ENCODE results near the gene CST3.

CST3 gene

DNA sequence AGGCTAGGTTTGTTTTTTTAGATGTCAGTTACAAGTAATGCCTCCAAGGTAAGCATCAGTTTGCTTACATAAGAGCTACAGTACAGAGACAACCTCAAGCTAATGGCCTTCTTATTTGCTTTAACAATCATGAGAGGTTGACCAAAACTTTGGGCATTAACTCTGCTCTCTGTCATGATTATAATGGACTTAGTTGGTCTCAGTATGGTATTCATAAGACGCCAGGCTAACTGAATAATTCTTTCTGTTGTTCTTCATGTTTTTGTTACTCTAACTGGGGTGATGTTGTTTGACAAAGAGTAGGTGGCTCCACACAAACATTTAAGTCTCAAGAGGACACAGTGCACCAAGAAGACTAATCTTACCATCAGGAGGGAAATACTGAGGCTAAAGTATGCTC, 41.8 kb downstream of the CST3 start:
- no peak for FAIRE-seq

DNA sequence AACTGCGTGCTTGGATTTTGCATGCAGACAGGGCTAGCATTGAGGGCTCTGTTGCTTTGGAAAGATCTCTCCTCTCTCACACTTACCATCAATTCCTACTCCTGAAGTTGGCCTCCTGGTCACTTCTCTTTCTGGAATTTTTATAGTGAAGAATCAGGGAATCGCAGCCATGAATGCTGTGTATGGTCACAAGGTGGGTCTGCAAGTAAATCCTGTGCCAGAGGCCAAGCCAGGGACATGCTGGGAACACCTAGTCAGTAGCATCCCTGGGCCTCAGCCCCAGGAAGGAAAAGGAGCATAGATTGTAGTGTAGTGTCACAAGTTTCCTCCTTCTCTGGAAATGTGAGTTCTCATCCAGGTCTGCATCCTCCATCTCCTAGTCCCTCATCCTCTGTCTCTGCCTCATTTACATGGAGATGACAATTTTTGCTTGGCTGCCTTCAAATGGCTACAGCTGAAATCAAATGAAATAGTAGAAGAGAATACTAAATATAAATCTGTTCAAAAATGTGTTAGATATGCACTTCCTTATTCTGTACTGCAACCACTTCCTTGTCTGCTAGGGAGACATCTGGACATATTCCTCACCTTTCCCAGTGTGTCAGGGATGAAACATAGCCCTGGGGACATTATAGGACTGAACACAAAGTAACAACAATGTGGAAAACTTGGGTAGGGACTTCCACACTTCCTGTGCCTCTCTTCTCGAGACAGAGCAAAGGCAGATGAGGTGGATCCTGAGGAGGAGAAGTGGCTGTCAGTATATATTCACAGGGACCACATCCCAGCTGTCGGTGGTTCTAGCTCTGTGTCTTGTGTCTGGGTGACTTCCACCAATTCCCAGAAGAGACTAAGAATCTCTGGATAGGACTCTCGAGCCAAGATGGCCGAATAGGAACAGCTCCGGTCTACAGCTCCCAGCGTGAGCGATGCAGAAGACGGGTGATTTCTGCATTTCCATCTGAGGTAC, 49.0 kb downstream of the CST3 start:
- FAIRE-seq = no peak

- no peak for FAIRE-seq
Measured at GRCh38 chr20:23587631-23588030, 50.1 kb downstream of the CST3 start.

DNA sequence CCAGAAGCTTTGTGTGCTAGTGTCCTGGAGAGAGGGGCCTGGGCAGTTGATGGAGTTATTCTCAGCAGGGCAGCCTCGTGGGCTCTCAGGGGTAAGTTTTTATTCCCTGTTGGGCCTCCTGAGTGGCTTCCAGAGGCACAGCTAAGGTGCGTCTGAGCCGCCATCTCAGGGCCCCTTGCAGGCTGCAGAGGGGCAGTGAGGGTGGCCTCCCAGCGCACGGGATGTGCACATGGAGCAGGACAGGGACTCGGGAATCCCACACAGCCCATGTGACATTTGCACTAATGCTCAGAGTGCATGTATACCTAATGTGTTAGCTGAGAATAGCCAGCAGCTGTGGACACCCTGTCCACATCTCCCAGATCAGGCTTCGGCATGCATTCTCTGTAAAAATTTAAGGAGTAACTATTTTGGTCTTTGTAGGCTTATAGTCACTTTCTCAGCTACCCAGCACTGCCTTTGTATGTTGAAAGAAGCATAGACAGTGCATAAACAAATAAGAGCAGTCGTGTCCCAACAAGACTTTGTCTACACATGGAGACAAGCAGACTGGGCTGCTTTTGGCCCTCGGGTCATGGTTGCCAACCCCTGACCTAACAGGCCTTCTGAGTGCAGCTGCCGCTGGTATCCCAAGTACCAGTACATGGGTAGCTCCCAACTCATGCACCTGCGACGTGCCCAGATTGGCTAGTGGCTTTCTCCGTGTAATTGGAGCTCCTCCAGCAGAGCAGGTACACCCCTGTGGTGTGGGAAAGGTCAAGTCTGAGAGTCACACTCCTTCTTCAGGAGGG, 50.8 kb downstream of the CST3 start:
- FAIRE-seq = no peak

DNA sequence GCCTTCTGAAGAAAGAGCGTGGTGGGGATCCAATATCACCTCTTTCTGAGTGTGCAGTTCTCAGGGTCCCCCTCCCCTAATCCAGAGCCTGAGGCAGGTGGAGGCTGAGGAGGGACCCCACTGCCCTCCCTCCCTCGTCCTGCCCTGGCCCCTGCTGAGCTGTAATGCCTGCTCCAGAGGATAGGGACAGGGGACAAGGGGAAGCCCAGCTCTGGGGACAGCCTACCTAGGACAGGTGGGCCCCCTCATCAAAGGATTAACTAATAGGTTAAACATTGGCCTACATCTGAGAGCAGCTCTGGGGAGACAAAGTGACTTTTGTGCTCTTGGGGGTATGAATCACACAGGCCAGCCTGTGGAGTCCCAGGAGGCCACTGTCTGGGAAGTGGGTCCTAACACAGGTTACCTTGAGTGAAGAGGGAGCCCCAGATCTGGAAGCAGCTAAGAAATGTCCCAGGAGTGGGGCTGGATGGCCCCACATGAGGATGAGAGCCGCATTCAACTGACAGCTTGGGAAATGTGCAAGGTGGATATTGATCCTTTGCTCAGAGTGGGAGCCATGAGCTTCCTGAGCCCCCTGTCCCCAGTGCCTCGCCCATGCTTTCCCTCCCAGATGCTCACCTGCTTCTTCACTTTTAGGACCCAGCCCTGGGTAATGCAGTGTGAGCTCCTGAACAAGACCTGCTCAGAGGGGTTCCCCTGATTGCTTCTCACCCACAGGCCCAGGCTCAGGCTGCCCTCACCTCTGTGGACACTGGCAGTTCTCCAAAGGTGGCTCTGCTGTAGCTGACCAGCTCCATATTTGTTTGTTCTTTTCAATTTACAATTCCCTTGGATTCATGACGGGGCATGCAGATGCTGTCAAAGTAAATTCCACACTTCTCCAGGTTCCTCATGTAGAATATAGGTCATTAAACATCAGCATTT, 51.7 kb downstream of the CST3 start:
- no peak for FAIRE-seq

DNA sequence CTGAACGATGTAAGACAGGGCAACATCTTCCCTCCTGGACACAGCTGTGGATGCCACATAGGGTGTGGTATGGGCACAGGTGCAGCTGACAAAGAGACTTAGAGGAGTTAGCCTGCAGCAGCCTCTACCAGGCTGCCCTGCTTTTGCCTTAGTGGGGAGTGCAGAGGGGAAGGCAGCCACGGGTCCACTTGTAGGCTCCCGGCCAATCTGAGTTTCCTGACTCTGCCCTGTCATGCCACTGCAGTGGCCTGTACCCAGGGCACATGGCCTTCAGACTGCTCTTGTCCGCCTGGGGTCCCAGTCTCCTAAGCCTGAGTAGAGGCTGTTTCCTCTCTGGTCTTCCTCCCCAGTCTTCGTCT, 52.3 kb downstream of the CST3 start:
- FAIRE-seq = no peak

DNA sequence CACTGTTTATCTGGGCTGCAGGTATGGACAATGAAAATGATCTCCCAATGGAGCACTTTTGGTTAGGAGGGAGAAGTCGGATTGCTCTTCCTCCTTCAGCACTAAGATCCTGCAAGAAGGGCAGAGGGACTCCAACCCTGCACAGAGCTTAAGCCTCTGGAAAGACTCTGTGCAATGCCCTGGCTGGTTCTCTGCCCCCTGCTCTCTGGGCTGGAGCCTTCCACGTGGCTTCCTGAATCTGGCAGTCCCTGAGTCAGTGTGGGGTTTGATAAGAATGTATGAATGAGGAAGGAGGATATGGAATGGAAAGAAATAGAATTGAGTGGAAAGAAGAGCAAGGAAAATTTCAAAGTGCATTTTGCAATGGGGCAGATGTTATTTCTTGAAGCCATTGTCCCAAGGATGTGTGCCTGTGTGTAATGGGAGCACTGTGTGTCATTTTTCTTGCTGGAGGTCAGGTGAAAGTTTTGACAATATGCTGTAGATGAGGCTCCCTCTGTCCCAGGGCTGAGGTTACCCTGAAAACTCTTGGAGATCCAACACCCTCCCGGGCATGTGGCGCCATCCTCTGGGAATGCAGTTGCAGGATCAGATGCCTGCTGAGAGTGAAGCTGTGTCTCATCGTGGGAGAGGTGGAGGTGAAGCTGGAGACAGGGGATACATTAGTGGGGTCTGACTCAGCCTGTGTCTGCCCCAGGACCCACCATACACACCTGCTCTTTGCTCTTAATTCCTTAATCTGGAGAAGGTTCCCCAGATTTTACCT, 53.1 kb downstream of the CST3 start:
- no peak for FAIRE-seq
